ENCODE results near the gene MLIP.
"Not testable (repeated sequence)": the region's sequence is repeated elsewhere in the genome, so short reads cannot be mapped to it uniquely, and the experiment has no call there.

MLIP gene, protein sequence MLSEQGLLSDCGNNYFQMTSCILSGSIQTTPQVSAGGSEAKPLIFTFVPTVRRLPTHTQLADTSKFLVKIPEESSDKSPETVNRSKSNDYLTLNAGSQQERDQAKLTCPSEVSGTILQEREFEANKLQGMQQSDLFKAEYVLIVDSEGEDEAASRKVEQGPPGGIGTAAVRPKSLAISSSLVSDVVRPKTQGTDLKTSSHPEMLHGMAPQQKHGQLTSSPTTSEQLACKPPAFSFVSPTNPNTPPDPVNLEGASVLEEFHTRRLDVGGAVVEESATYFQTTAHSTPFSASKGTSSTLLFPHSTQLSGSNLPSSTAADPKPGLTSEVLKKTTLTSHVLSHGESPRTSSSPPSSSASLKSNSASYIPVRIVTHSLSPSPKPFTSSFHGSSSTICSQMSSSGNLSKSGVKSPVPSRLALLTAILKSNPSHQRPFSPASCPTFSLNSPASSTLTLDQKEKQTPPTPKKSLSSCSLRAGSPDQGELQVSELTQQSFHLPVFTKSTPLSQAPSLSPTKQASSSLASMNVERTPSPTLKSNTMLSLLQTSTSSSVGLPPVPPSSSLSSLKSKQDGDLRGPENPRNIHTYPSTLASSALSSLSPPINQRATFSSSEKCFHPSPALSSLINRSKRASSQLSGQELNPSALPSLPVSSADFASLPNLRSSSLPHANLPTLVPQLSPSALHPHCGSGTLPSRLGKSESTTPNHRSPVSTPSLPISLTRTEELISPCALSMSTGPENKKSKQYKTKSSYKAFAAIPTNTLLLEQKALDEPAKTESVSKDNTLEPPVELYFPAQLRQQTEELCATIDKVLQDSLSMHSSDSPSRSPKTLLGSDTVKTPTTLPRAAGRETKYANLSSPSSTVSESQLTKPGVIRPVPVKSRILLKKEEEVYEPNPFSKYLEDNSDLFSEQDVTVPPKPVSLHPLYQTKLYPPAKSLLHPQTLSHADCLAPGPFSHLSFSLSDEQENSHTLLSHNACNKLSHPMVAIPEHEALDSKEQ

DNA sequence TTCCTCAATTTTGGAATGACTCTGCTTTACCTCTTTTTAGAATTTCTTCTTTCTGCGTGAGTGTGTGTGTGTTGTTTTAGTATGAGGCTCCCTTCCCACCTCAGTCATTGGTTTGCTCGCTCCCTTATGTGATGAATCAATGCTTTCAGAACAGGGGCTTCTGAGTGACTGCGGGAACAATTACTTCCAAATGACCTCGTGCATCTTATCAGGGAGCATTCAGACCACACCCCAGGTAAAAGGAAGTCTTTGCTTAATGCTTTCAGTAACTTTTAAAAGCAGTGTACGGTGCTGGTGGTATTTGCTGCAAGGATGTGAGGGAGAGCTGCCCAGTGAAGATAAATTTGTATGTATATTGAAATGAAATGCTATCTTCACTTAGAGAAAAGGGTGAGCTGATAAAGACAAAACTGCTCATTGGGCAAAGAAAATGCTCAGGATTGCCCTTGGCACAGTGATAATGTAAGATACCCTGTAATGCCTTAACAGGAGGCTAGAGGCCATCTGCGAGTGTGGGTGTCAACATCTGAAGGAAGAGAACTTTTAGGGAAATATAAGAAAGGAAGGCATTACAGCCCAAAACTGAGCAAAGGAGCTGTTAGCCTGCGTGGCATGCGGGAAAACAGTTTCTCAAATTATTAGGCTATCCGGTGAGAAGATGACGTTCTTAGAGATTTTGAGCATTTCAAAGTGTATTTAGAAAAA, at the start of gene MLIP:
Gene MLIP (plus strand): TSS at position 103 of the 705 bp plus-strand sequence. CDS start 37 bp downstream, at position 140.
- Histone ChIP-seq H3K27ac (no peak within 1 kb of the TSS), H3K4me3 (no peak within 1 kb of the TSS)

DNA sequence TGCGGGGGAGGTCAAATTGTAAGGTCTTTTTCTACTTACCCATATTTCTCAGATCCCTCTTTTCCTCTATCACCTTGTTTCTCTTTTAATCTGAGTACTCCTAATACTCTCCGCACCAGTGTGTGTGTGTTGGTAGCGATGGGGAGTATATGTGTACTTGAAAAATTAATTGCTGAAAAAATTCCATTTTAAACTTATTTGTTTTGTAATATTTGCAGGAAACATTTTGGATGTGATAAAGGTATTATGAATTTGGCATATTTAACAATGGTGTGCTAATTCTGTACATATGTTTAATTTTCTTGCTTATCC, 48.1 kb upstream of the MLIP start:
- Histone ChIP-seq H3K27ac (no peak overlapping the region), H3K4me3 (no peak overlapping the region)

DNA sequence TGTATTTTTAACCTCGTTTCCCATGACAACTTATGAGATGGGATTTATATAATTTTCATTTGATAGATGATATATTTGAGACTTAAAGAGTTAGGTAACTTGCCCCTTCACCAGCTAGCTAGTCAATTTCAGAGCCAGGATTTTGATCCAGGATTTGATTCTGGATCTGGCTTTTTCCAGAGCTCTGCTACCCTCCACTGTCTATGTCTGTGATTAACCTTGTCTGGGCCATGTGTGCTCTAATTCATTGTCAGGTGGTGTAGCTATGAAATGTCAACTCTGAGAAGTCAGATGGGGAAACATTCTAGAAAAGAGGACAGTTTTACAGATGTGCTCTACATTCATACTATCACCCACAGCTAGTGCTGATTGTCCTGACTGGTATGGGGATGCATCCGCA, 42.5 kb upstream of the MLIP start:
- Histone ChIP-seq H3K27ac (no peak overlapping the region), H3K4me3 (no peak overlapping the region)

DNA sequence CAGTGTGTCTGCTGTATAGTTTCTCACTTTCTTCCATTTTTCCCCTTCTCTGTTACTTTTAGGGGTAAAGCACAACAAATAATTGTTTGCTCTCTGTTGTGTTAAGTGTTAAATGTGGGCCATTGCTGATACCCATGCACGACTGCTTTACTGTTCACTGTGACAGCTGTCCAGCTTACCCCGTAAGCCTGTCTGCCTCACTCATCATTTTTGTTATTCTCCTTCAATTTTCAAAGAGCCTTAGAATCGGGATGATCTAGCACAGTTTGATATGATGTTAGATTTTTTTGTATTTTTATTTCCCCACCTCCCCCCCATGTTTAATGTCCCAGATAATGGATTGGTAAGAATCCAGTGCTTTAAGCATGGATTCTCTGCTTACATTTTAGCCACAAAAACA, 41.2 kb upstream of the MLIP start:
- no peak overlapping the region for H3K4me3 ChIP-seq

DNA sequence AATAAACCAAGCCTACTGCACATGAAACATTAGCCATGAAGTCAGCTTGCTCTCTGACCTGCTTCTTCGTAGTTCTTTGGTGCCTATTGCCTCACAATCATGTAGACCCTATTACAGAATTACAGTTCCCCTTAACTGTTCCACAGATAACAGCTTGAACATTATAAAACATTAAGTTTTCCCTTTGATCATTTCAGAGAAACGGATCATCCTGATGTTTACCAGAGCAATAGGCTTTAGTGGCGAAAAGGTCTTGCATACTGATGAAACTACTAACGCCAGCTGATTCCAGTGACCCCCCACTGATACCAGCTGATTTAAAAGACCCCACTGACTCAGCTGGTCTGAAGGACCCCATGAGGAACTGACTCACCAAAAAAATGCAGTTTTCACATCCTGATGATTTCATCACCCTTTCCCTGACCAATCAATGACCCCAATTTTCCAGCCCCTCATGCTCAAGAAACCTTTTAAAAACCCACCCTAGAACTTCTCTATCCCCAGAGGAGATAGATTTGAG, 39.4 kb upstream of the MLIP start:
- H3K4me3 ChIP-seq, result no peak overlapping the region
- no peak overlapping the region for H3K27ac ChIP-seq

More for the DNA sequence above, 41.2 kb upstream of the MLIP start:
- H3K27ac ChIP-seq, result peak overlapping the region in 1 of 21 experiments; percentile 24

DNA sequence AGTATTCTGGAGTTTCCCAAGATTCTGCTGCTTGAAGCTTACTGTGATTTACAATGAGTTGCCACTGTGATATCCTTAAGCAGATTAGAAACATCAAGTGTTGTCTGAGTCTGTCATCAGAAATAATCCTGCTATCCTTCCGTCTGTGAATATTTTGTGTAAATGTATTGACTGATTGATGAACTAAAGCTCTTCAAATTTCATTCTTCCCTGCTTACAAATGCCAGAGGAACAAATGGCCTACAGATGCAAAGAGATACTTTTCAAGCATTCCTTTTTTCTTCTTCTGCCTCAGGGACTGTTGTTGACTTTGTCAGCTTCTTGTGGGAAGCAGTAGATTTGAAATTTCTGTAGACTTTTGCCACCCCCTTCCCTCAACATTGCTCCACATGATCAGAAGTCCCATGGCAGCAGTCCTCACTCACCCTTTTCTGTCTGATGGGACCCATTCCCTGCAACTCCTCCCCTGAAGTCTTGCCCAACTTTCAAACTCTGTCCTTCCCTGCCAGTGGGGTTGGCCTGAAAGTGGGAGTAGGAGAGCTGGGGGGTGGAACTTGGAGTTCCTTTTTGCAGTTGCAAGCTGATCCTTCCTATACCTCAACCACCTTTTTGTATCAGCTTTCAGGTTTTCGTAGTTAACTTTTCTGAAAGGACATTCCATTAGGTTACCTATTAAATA, 38.5 kb upstream of the MLIP start:
- Histone ChIP-seq H3K4me3 (no peak overlapping the region), H3K27ac (no peak overlapping the region)

DNA sequence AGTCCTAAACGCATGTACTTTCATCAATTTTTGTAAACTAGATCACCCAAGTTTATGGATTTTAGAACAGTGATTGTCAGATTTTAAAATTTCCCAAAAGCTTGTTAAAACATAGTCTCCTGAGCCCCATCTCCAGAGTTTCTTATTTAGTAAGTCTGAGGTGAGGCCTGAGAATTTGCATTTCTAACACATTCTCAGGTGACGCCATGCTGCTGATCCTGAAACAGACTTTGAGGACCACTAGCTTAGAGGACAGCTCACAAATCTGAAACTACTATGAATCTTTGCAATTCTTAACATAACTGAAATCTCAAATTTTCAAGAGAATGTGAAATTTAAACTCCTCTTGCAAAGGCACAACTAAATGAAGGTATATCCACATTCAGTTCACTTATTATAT, 37.8 kb upstream of the MLIP start:
- no peak overlapping the region for H3K4me3 ChIP-seq
- H3K27ac ChIP-seq, result no peak overlapping the region

DNA sequence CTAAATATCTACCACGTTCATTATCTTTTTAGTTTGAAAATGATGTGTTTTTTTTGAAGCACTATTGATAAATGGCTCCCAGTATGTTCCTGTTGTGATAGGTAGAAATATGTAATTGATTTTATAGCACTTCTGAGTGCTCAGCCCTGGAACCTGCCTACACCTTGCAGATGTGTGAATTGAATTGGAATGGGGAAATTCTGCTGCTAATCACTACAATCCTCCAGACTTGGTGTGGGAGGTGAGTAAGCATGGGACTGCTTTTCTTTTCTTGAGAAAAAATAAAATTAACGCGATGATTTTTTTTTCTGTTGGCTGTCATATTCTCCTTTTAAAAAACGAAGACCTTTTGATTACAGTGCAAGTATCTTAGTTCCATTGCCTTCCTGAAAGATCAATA, 37.1 kb upstream of the MLIP start:
- Histone ChIP-seq H3K27ac (no peak overlapping the region), H3K4me3 (no peak overlapping the region)

DNA sequence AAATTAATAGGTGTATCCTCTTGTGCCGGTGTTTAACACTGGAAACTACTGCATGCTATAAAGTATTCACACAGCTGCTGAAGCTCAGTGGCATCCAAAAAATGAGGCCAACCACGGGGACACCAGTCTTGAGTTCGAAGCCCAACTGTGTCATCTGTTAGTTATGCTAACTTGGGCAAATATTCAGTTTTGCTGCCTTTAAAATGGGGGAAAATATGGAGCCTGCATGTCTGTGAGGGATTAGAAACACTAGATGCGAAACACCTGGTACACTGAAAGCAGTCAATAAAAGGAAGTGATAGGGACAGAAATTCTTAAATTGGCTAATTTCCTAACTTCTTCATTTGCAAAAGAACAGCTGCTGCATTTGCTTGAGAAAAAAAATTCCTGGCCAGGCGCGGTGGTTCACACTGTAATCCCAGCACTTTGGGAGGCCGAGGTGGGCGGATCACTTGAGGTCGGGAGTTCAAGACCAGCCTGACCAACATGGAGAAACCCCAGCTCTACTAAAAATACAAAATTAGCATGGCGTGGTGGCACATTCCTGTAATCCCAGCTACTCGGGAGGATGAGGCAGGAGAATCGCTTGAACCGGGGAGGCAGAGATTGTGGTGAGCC, 36.6 kb upstream of the MLIP start:
- Histone ChIP-seq H3K27ac (no peak overlapping the region), H3K4me3 (no peak overlapping the region)

DNA sequence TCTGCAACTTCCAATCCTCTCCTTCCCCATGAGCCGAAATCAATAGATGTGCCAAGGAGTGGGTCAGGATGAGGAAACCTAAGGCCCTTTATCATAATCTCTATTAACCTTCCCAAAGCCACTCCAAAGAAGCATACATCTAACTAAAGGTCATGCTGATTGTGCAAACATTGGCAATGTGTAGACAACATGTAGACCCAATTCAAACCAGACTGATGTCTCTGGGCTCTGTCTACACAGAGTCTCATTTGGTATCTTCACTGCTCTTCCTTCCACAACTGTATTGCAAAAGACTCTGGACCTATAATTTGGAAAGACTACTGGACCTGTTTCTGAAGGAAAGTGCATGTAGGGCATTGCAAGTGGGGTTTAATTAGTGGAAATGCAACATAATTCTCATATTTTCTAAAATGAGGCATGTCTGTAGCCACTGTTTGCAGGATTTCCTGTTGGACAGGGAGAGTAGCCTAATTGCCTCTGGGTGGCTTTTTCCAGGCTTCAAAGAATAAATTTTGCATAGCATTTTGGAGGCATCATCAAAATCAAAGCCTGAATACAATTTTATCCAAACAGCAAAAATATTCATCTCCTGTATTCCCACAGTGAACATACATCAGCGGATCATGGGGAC, 35.0 kb upstream of the MLIP start:
- Histone ChIP-seq H3K27ac (no peak overlapping the region), H3K4me3 (no peak overlapping the region)

DNA sequence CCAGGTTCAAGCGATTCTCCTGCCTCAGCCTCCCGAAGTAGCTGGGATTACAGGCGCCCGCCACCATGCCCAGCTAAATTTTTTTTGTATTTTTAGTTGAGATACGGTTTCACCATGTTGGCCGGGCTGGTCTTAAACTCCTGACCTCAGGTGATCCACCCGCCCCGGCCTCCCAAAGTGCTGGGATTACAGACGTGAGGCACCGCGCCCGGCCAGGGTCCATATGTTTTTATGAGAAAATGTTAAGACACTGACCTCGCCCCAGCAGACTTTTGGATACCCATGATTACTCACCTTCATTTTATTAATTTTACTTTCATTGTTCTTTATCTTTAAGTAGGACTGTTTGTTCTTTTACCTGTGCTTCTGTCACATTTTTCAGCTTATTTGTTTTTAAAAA, 29.7 kb upstream of the MLIP start:
- not testable (repeated sequence) for H3K4me3 ChIP-seq, H3K27ac ChIP-seq

DNA sequence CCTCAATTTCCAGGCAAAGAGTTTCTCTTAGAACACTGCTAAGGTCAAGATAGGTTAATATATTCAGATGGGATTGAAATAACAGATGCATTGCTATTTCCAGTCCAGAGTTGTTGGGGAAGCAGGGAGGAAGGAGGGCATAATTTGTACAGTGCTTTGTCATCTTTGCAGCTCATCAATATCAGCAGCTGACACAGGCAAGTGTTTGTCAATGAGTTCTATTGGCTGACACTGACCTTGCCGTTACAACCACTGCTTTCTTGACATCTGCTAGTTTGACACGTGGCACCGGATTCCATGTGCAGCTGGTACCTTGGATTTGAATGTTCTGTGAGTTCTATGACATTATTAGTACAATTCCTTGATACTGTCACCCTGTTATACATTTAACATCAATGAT, 28.0 kb upstream of the MLIP start:
- Histone ChIP-seq H3K27ac (no peak overlapping the region), H3K4me3 (no peak overlapping the region)

DNA sequence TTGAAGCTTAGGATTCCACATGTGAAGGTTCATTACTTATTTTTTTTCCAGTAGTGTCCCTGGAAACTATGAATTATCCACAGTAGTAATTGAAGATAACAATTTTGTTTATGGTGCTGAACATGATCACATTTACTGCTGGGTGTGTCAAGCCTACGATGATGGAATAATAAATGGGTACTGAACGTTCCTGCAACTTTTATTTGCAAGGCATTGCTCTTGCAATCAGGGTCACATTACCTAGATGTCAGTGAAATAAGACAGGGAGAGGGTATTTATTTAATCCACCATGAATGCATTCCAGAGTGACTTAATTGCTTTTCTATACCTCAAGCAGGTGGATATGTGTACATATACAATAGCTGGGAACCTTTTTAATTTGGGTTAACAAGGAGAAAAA, 27.0 kb upstream of the MLIP start:
- no peak overlapping the region for H3K4me3 ChIP-seq
- H3K27ac ChIP-seq, result no peak overlapping the region

DNA sequence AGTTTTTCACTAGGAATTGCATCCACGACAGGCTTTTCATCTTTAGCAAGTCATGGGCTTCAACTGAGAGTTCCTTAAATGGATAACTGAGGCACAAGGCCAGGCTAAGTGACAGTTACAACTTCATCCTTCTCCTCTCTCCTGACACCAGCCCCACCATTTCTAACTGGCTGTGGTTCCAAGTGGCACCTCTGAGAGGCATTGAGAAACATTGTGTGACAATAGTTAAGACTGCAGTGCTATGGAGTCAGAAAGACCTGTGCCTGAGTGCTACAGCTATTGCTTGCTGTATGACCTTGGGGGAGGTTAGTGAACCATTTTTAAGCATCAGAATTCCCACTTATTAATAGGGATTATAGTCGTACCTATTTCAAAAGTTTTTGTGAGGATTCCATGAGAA, 26.2 kb upstream of the MLIP start:
- no peak overlapping the region for H3K4me3 ChIP-seq
- no peak overlapping the region for H3K27ac ChIP-seq

DNA sequence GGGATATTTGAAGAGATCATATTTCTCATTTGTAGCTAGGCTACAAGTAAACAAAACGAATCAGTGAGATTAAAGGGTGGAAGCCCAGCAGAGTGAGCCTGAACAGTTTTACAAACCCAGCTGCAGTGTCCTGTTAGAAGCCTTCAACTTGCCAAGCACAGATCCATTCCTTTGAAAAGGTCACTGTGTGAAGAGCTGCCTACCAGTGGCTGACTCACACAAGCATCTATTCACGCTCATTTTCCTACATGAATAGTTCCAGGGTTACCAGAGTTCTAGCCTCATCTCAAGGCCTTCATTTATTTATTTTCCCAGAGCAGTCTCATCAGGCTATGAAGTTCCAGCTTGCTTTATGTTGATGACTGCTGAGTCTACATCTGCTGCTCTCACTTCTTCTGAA, 25.7 kb upstream of the MLIP start:
- H3K4me3 ChIP-seq, result no peak overlapping the region
- no peak overlapping the region for H3K27ac ChIP-seq

DNA sequence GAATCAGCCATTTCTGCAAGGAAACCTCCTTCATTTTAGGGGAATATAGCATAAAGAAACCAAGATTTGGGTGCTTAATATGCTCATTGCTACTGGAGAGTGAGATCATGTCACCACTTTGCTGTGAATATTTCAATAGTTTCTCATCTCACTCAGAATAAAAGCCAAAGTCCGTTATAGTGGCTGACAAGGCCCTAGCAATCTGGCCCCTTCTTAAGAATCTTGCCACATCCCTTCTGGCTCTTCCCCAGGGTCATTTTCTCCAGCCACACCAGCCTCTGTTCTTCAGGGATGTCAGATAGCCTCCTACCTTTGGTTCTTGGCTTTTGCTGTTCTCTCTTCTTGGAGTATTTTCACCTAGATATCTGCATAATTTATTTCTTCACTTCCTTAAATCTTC, 24.8 kb upstream of the MLIP start:
- Histone ChIP-seq H3K27ac (no peak overlapping the region), H3K4me3 (no peak overlapping the region)

DNA sequence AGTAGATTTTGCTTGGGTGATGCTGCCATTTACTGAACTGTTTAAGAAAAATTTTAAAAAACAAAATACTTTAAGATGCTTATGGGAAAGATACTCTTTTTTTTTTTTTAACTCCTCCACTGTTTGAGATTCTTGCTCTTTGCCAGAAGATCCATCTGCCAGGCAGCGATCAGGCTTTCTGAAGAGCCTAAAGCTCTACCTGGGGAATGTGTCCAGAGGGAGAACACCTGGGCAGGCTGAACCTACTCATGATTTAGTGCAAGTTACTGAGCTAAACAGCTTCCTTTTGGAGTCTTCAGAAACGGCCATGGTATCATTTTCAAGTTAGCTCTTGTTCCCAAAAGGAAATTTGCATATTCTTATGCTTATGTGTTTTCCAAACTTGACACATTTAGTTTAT, 23.5 kb upstream of the MLIP start:
- H3K27ac ChIP-seq, result no peak overlapping the region
- no peak overlapping the region for H3K4me3 ChIP-seq

DNA sequence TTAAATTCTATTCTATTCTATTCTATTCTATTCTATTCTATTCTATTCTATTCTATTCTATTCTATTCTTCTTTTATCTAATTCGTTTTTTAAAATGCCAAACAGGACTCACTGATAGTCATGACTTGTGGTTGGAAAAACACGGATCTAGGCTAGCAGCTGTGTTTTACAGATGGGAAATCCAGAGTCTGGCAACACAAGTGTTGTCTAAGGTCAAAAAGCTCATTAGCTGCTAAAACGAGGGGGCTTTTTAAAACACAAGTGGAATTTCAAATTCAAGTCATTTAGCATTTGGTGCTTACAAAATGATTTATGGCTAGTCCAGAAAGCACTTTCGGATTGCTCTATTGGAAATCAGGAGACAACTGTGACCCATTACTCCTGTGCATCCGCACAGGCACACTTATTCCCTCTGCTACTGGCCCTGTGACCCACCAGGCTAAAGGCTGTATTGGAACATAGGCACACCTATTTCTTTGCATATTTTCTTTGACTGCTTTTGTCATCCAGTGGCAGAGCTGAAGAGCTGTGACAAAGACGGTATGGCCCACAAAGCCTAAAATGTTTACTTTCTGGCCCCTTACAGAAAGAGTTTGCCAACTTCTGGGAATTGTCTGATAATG, 17.8 kb upstream of the MLIP start:
- no peak overlapping the region for H3K27ac ChIP-seq

More for the DNA sequence above, 17.8 kb upstream of the MLIP start:
- no peak overlapping the region for H3K4me3 ChIP-seq
